Neural cell (in vitro differentiated cells): ENCODE measurements around the gene SARS2. TPM values are rescaled to one million over a fixed set of nuclear protein-coding genes. Genes with fewer than 3 reads are reported as not detected.

ENCODE experiments used
- H2AFZ ChIP-seq: fragments of 200-600, 300-800 bp; sonication (generic), shearing (Covaris generic); 2 replicates; pipeline ENCODE4 v1.6.0; 2014; ENCODE audit warnings: low read depth, mild to moderate bottlenecking, antibody characterized with exemption, low read length, moderate library complexity
- H3F3A ChIP-seq: fragments of 200-600 bp; shearing (Covaris generic); 2 replicates; pipeline ENCODE4 v1.6.1; 2016; ENCODE audit warnings: mild to moderate bottlenecking, moderate library complexity, mixed read lengths, antibody characterized with exemption, low read length; ENCODE audit not compliant: insufficient read depth, poor library complexity, severe bottlenecking
- H3K27ac ChIP-seq: fragments of 200-600, 300-800 bp; sonication (generic), shearing (Covaris generic); 2 replicates; pipeline ENCODE4 v1.5.1; 2014; ENCODE audit warnings: mild to moderate bottlenecking, low read length, moderate library complexity
- H3K27me3 ChIP-seq: fragments of 300-800, 200-600 bp; sonication (generic), shearing (Covaris generic); 2 replicates; pipeline ENCODE4 v1.6.0; 2014; ENCODE audit warnings: mild to moderate bottlenecking, low read depth, low read length, moderate library complexity; ENCODE audit not compliant: insufficient read depth
- H3K36me3 ChIP-seq: fragments of 300-800, 200-600 bp; sonication (generic), shearing (Covaris generic); 2 replicates; pipeline ENCODE4 v1.5.1; 2014; ENCODE audit warnings: mild to moderate bottlenecking, antibody characterized with exemption, low read length, moderate library complexity; ENCODE audit not compliant: insufficient read depth
- H3K4me2 ChIP-seq: fragments of 300-800, 200-600 bp; sonication (generic), shearing (Covaris generic); 2 replicates; pipeline ENCODE4 v1.6.0; 2014; ENCODE audit warnings: mild to moderate bottlenecking, low read length
- H3K4me3 ChIP-seq: fragments of 300-800, 200-600 bp; sonication (generic), shearing (Covaris generic); 2 replicates; pipeline ENCODE4 v1.5.1; 2014; ENCODE audit warnings: mild to moderate bottlenecking, low read length, moderate library complexity
- H3K79me2 ChIP-seq: fragments of 200-600 bp; shearing (Covaris generic); replicated peaks from 2 replicates; pipeline ENCODE4 v1.6.0; 2014; ENCODE audit warnings: mild to moderate bottlenecking, low read length, moderate library complexity; ENCODE audit not compliant: insufficient read depth
- H3K9ac ChIP-seq: fragments of 300-800, 200-600 bp; sonication (generic), shearing (Covaris generic); 2 replicates; pipeline ENCODE4 v1.6.1; 2016; ENCODE audit warnings: mild to moderate bottlenecking, low read length, mixed read lengths
- H3K9me2 ChIP-seq: fragments of 200-600 bp; shearing (Covaris generic); 2 replicates; pipeline ENCODE4 v1.6.1; 2016; ENCODE audit warnings: mild to moderate bottlenecking, low read length, mixed read lengths; ENCODE audit not compliant: insufficient read depth
- H3K9me3 ChIP-seq: fragments of 200-600, 300-800 bp; sonication (generic), shearing (Covaris generic); 2 replicates; pipeline ENCODE4 v1.6.1; 2016; ENCODE audit warnings: mild to moderate bottlenecking, mixed run types, low read length, moderate library complexity, mixed read lengths
- H4K20me1 ChIP-seq: fragments of 200-600 bp; shearing (Covaris generic); 2 replicates; pipeline ENCODE4 v1.6.1; 2016; ENCODE audit warnings: mild to moderate bottlenecking, mixed run types; ENCODE audit not compliant: insufficient read depth
- EP300 ChIP-seq: fragments of 450-650 bp; conservative IDR thresholded peaks from 2 replicates; pipeline ENCODE4 v1.6.1; 2014; ENCODE audit warnings: antibody characterized with exemption, mild to moderate bottlenecking, moderate library complexity; ENCODE audit not compliant: poor library complexity, severe bottlenecking
- EZH2 ChIP-seq: fragments of 200-600, 300-800 bp; shearing (Covaris generic), sonication (generic); IDR thresholded peaks from 2 replicates; pipeline ENCODE4 v1.6.1; 2014; ENCODE audit warnings: antibody characterized with exemption, low read length, borderline replicate concordance, mild to moderate bottlenecking; ENCODE audit not compliant: insufficient read depth, poor library complexity, severe bottlenecking
- MXI1 ChIP-seq: fragments of 450-650 bp; conservative IDR thresholded peaks from 2 replicates; pipeline ENCODE4 v1.6.1; 2014; ENCODE audit warnings: antibody characterized with exemption, mild to moderate bottlenecking; ENCODE audit not compliant: poor library complexity, severe bottlenecking
- POLR2AphosphoS5 ChIP-seq: IDR thresholded peaks from 2 replicates; pipeline ENCODE4 v1.6.1; 2012
- RAD21 ChIP-seq: fragments of 450-650 bp; conservative IDR thresholded peaks from 2 replicates; pipeline ENCODE4 v1.6.1; 2014; ENCODE audit warnings: antibody characterized with exemption, mild to moderate bottlenecking, moderate library complexity
- SMC3 ChIP-seq: fragments of 450-650 bp; conservative IDR thresholded peaks from 2 replicates; pipeline ENCODE4 v1.6.1; 2014; ENCODE audit warnings: antibody characterized with exemption, mild to moderate bottlenecking, moderate library complexity; ENCODE audit not compliant: poor library complexity
- TAF1 ChIP-seq: IDR thresholded peaks from 2 replicates; pipeline ENCODE4 v1.6.1; 2012; ENCODE audit warnings: low read depth
- polyA plus RNA-seq: library from polyadenylated mRNA; depleted of rRNA; stranded (reverse); fragments of >200 nt; gene quantifications from 2 replicates; pipeline ENCODE4 v1.2.3, GENCODE V29; 2014
- TF ChIP-seq, protein P1 (sequence below): IDR thresholded peaks from 2 replicates; pipeline ENCODE4 v1.6.1; 2012; ENCODE audit warnings: borderline replicate concordance
- TF ChIP-seq, protein P2 (sequence below): fragments of 450-650 bp; IDR thresholded peaks from 2 replicates; pipeline ENCODE4 v1.5.1; 2014; ENCODE audit warnings: antibody characterized with exemption, mild to moderate bottlenecking, moderate library complexity; ENCODE audit not compliant: poor library complexity, severe bottlenecking

Gene SARS2
- polyA plus RNA-seq, 1 donor from 2014 or later = 14.6 TPM

DNA sequence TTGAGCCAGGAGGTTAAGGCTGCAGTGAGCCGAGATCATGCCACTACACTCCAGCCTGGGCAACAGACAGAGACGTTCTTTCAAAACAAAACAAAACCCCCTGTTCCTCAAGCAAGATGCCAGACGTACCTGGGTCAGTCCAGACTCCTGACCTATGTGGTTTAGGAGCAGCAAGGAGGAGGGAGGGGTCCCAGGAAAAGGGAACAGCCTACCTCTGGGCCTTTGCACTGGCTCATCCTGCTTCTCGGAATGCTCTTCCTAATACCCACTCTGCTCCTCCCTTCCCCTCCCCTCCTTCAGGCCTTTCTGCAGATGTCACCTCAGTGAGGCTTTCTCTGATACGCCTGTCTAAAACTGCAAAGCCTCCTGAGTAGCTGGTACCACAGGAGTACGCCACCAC, 62.0 kb downstream of the SARS2 start:
- Histone ChIP-seq H3K27ac (no peak overlapping the region), H4K20me1 (no peaks in the 10 kb centered on the region), H3K36me3 (no peaks in the 10 kb centered on the region), H3K9me3 (no peaks in the 10 kb centered on the region), H3K27me3 (peaks cover 3% of the 10 kb centered on the region), H3F3A (no peaks in the 10 kb centered on the region), H3K9me2 (no peaks in the 10 kb centered on the region), H2AFZ (no peak overlapping the region), H3K4me2 (no peak overlapping the region), H3K9ac (no peak overlapping the region), H3K4me3 (no peak overlapping the region), H3K79me2 (no peaks in the 10 kb centered on the region)
- TF ChIP-seq SMC3 = no peak
- no peak for TF ChIP-seq POLR2AphosphoS5
- TF ChIP-seq EZH2 = no peak
- TF ChIP-seq, protein P1, sequence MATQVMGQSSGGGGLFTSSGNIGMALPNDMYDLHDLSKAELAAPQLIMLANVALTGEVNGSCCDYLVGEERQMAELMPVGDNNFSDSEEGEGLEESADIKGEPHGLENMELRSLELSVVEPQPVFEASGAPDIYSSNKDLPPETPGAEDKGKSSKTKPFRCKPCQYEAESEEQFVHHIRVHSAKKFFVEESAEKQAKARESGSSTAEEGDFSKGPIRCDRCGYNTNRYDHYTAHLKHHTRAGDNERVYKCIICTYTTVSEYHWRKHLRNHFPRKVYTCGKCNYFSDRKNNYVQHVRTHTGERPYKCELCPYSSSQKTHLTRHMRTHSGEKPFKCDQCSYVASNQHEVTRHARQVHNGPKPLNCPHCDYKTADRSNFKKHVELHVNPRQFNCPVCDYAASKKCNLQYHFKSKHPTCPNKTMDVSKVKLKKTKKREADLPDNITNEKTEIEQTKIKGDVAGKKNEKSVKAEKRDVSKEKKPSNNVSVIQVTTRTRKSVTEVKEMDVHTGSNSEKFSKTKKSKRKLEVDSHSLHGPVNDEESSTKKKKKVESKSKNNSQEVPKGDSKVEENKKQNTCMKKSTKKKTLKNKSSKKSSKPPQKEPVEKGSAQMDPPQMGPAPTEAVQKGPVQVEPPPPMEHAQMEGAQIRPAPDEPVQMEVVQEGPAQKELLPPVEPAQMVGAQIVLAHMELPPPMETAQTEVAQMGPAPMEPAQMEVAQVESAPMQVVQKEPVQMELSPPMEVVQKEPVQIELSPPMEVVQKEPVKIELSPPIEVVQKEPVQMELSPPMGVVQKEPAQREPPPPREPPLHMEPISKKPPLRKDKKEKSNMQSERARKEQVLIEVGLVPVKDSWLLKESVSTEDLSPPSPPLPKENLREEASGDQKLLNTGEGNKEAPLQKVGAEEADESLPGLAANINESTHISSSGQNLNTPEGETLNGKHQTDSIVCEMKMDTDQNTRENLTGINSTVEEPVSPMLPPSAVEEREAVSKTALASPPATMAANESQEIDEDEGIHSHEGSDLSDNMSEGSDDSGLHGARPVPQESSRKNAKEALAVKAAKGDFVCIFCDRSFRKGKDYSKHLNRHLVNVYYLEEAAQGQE = no peak
- TF ChIP-seq, protein P2, sequence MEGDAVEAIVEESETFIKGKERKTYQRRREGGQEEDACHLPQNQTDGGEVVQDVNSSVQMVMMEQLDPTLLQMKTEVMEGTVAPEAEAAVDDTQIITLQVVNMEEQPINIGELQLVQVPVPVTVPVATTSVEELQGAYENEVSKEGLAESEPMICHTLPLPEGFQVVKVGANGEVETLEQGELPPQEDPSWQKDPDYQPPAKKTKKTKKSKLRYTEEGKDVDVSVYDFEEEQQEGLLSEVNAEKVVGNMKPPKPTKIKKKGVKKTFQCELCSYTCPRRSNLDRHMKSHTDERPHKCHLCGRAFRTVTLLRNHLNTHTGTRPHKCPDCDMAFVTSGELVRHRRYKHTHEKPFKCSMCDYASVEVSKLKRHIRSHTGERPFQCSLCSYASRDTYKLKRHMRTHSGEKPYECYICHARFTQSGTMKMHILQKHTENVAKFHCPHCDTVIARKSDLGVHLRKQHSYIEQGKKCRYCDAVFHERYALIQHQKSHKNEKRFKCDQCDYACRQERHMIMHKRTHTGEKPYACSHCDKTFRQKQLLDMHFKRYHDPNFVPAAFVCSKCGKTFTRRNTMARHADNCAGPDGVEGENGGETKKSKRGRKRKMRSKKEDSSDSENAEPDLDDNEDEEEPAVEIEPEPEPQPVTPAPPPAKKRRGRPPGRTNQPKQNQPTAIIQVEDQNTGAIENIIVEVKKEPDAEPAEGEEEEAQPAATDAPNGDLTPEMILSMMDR = no peak
- TF ChIP-seq RAD21 = no peak
- no peak for TF ChIP-seq MXI1
- no peak for TF ChIP-seq TAF1
- no peak for TF ChIP-seq EP300

DNA sequence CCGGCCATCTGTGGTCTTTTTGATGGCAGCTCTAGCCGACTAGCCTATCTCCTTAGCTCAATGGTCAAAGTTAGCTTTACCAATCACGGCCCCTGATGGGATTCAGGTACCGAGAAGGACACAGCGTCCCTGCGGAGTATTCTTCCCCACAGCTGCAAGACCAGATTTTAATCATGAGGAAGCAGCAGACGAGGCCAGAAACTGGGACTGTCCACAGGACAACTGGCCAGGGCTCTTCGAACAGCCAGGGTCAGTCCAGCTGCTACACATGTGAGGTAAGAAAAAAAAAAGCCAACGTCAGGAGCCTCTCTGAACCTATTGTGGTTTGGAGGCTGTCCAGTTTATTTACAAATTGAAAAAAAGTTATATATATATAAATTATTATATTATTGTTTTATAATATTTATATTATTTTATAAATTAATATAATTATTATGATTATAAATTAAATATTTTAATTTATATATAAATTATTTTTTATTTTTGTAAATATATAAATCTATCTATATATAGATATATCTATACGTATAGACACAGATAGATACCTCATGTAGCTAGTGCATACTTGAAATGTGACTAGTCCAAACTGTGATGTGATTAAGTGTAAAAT, 63.3 kb downstream of the SARS2 start:
- Histone ChIP-seq H3K79me2 (no peaks in the 10 kb centered on the region), H3K4me2 (no peak overlapping the region), H3K9me3 (no peaks in the 10 kb centered on the region), H3K4me3 (no peak overlapping the region), H3K27ac (no peak overlapping the region), H3K27me3 (peaks cover 3% of the 10 kb centered on the region), H3K36me3 (no peaks in the 10 kb centered on the region), H2AFZ (no peak overlapping the region), H3K9ac (no peak overlapping the region), H3K9me2 (no peaks in the 10 kb centered on the region), H3F3A (no peaks in the 10 kb centered on the region), H4K20me1 (no peaks in the 10 kb centered on the region)
- TF ChIP-seq TAF1 (no peak), EZH2 (no peak), RAD21 (no peak)

Other genes starting within 250 kb of the SARS2 start
- gene CAPN12, start 186.3 kb downstream of the SARS2 start, polyA plus RNA-seq = not detected in 2 replicates
- gene LGALS7, start 157.2 kb downstream of the SARS2 start, polyA plus RNA-seq = not detected in 2 replicates
- not detected in 2 replicates for gene LGALS7B, start 141.6 kb downstream of the SARS2 start, polyA plus RNA-seq
- gene LGALS4, start 117.8 kb downstream of the SARS2 start, polyA plus RNA-seq = 1.2 and 1.3 TPM in 2 replicates
- 38.4 and 42.2 TPM in 2 replicates for gene ECH1, start 99.0 kb downstream of the SARS2 start, polyA plus RNA-seq
- gene HNRNPL, start 80.8 kb downstream of the SARS2 start, polyA plus RNA-seq = 315 and 331 TPM in 2 replicates
- gene RINL, start 52.5 kb downstream of the SARS2 start, polyA plus RNA-seq = 0.66 and 0.77 TPM in 2 replicates
- 102 and 117 TPM in 2 replicates for gene SIRT2, start 31.1 kb downstream of the SARS2 start, polyA plus RNA-seq
- 11.9 and 21.4 TPM in 2 replicates for gene NFKBIB, start 30.8 kb downstream of the SARS2 start, polyA plus RNA-seq
- gene CCER2, start 18.6 kb downstream of the SARS2 start, polyA plus RNA-seq = 2.3 and 2.5 TPM in 2 replicates
- gene MRPS12, start 181 bp upstream of the SARS2 start, polyA plus RNA-seq = 30.0 and 40.3 TPM in 2 replicates
- gene FBXO17, start 45.0 kb upstream of the SARS2 start, polyA plus RNA-seq = not detected in 2 replicates
- gene FBXO27, start 101.8 kb upstream of the SARS2 start, polyA plus RNA-seq = 2.7 and 6.2 TPM in 2 replicates
- gene ACP7, start 153.6 kb upstream of the SARS2 start, polyA plus RNA-seq = not detected in 2 replicates
- 5.4 and 7.2 TPM in 2 replicates for gene PAK4, start 195.0 kb upstream of the SARS2 start, polyA plus RNA-seq